Activated CD4-positive, alpha-beta T cell treated with anti-CD3 and anti-CD28 coated beads for 48 hours (primary cell): ENCODE measurements around the gene QDPR.

Source experiments
- DNase-seq: peaks from one replicate; pipeline ENCODE4 v3.0.0-alpha.2; 2020

Gene QDPR

GRCh38 chr4:17526695-17527477 lies 15.0 kb upstream of the QDPR start:
- no peak for DNase-seq

- no peak for DNase-seq
Measured at GRCh38 chr4:17523662-17524061, 11.8 kb upstream of the QDPR start.

- no peak for DNase-seq
Measured at GRCh38 chr4:17521595-17521994, 9.7 kb upstream of the QDPR start.

GRCh38 chr4:17517664-17518063 lies 5.8 kb upstream of the QDPR start:
- no peak for DNase-seq

GRCh38 chr4:17516980-17517379 lies 5.1 kb upstream of the QDPR start:
- DNase-seq, result no peak

- no peak for DNase-seq
Measured at GRCh38 chr4:17515445-17516407, 3.8 kb upstream of the QDPR start.

- no peak for DNase-seq
Measured at GRCh38 chr4:17514865-17515264, 3.0 kb upstream of the QDPR start, which contains the start of gene CLRN2. Gene CLRN2, plus strand, starts transcription at chr4:17515165. Its CDS starts 102 bp downstream, at chr4:17515267.

GRCh38 chr4:17512973-17513665 lies 1.2 kb upstream of the QDPR start:
- no peak for DNase-seq

- DNase-seq, result peak; percentile 72
Measured at GRCh38 chr4:17511509-17511949, 361 bp downstream of the QDPR start.

GRCh38 chr4:17511051-17511450 lies 839 bp downstream of the QDPR start:
- DNase-seq, result peak; percentile 3

GRCh38 chr4:17510582-17510981 lies 1.3 kb downstream of the QDPR start:
- DNase-seq, result no peak

GRCh38 chr4:17504081-17504480 lies 7.8 kb downstream of the QDPR start:
- no peak for DNase-seq

GRCh38 chr4:17502756-17503155 lies 9.1 kb downstream of the QDPR start:
- no peak for DNase-seq

- no peak for DNase-seq
Measured at GRCh38 chr4:17500574-17500973, 11.3 kb downstream of the QDPR start.

- no peak for DNase-seq
Measured at GRCh38 chr4:17497890-17498523, 13.9 kb downstream of the QDPR start.

GRCh38 chr4:17494258-17495190 lies 17.4 kb downstream of the QDPR start:
- peak; percentile 35 for DNase-seq

GRCh38 chr4:17493619-17494018 lies 18.3 kb downstream of the QDPR start:
- DNase-seq, result no peak

- no peak for DNase-seq
Measured at GRCh38 chr4:17492876-17493275, 19.0 kb downstream of the QDPR start.

- DNase-seq, result no peak
Measured at GRCh38 chr4:17492058-17492741, 19.7 kb downstream of the QDPR start.

GRCh38 chr4:17491196-17491595 lies 20.7 kb downstream of the QDPR start:
- no peak for DNase-seq

GRCh38 chr4:17490575-17491059 lies 21.3 kb downstream of the QDPR start:
- DNase-seq, result no peak
